Gastrocnemius medialis (tissue), 4 donors: ENCODE results near the gene RPS6KC1. TPM values are rescaled to one million over a fixed set of nuclear protein-coding genes. Genes with fewer than 3 reads are reported as not detected.
A peak's percentile ranks its signal among the peaks of the same experiment; 100 is the strongest.
"Not testable (repeated sequence)": the region's sequence is repeated elsewhere in the genome, so short reads cannot be mapped to it uniquely, and the experiment has no call there.

ENCODE experiments used
- ATAC-seq, 2 donors: fragments of 150-250 bp; one replicate each; pipeline ENCODE4 v1.9.1; 2016
- DNase-seq, 2 donors: peaks; one replicate each; pipeline ENCODE4 v3.0.0-alpha.2; 2019
- H3K27ac ChIP-seq, 4 donors: fragments of 200-600 bp; sonication (generic); 1 replicate in 1 of 4; 2 replicates in 3 of 4; pipeline ENCODE4 v1.5.1; 2016 to 2018; ENCODE audit warnings: mild to moderate bottlenecking in 2 of 4, moderate library complexity in 1 of 4
- H3K27me3 ChIP-seq, 3 donors: fragments of 200-600 bp; sonication (generic) in 2 of 3; 1 replicate in 1 of 3; 2 replicates in 2 of 3; pipeline versions ENCODE4 v1.5.1 to v1.6.0; 2016 to 2019; ENCODE audit warnings: mild to moderate bottlenecking in 1 of 3, moderate library complexity in 1 of 3
- H3K36me3 ChIP-seq, 2 donors: fragments of 200-600 bp; sonication (generic) in 1 of 2; one replicate each; pipeline ENCODE4 v1.5.1; 2017 to 2018
- H3K4me1 ChIP-seq, 2 donors: fragments of 200-600 bp; sonication (generic) in 1 of 2; one replicate each; pipeline ENCODE4 v1.5.1; 2016 to 2017; ENCODE audit warnings: mild to moderate bottlenecking in 2 of 2
- H3K4me3 ChIP-seq, 4 donors: fragments of 200-600 bp; sonication (generic) in 3 of 4; 1 replicate in 1 of 4; 2 replicates in 3 of 4; pipeline ENCODE4 v1.5.1; 2016 to 2019; ENCODE audit warnings: mild to moderate bottlenecking in 2 of 4
- H3K9me3 ChIP-seq, 3 donors: fragments of 200-600 bp; sonication (generic) in 2 of 3; 1 replicate in 1 of 3; 2 replicates in 2 of 3; pipeline ENCODE4 v1.5.1; 2016 to 2019
- POLR2A ChIP-seq, 2 donors: fragments of 450-650 bp; IDR thresholded peaks; one replicate each; pipeline ENCODE4 v1.6.1; 2017; ENCODE audit warnings: antibody characterized with exemption in 2 of 2, mild to moderate bottlenecking in 2 of 2, moderate library complexity in 2 of 2
- in situ Hi-C, 4 donors: fragments of 200-750 bp; cut with MboI; loops; one replicate each; pipeline versions ENCODE4 v1.15.0 to v1.8.0; 2017; ENCODE audit warnings: low sequenced_read_pairs in 4 of 4
- intact Hi-C: fragments of 100-400 bp; cut with DNase I; formaldehyde crosslinking; loops from one replicate; pipeline ENCODE4 v1.15.1; 2023; ENCODE audit warnings: low total_unique reads
- total RNA-seq, 4 donors: library from RNA; depleted of rRNA; stranded (reverse); fragments of >200 nt; gene quantifications; one replicate each; pipeline versions ENCODE4 v1.1.0 to v1.2.3, GENCODE V29; 2016
- TF ChIP-seq, protein P1 (sequence below), 5 experiments: fragments of 450-650 bp in 3 of 5; fragments of 200-600 bp in 2 of 5; sonication (generic) in 2 of 5; IDR thresholded peaks in 4 of 5; conservative IDR thresholded peaks in 1 of 5; 1 replicate in 4 of 5; 2 replicates in 1 of 5; pipeline ENCODE4 v1.5.1; 2016 to 2019; ENCODE audit warnings: antibody characterized with exemption in 5 of 5, mild to moderate bottlenecking in 3 of 5, moderate library complexity in 3 of 5

Gene RPS6KC1
- total RNA-seq, 4 donors from 2014 or later = 14.5 to 22.2 (median 16.2) TPM

DNA sequence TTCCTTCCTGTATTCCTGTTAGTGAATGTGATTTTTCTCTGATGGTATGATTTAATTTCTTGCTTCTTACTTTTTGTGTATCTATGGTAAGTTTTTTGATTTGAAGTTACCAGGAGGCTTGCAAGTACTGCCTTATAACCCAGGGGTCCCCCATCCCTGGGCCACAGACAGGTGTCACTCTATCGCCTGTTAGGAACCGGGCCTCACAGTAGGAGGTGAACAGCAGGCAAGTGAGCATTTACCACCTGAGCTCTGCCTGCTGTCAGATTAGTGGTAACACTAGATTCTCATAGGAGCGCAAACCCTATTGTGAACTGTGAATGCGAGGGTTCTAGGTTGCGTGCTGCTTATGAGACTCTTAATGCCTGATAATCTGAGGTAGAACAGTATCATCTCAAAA, 143.3 kb downstream of the RPS6KC1 start:
- intact Hi-C loops = no loop called here
- ATAC-seq = no peak

DNA sequence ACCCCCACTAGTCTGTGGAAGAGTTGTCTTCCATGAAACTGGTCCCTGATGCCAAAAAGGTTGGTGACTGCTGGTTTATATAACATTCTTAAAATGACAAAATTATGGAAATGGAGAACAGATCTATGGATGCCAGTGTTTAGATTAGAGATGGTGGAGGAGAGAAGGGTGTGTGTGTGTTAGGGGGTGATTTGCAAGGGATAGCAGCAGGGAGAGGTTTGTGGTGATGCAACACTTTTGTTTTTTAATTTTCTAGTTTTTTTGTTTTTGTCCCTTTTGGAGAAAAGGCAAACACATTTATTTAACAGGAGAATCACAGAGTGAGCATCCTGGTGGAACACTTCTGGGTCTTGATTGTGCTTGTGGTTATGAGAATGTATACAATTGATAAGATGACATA, 143.8 kb downstream of the RPS6KC1 start:
- Histone ChIP-seq H3K4me1 (no peaks in the 10 kb centered on the region), H3K36me3 (no peaks in the 10 kb centered on the region), H3K4me3 (no peak overlapping the region), H3K9me3 (peaks cover 0 to 12% (median 0%) of the 10 kb centered on the region in 3 donors), H3K27me3 (no peaks in the 10 kb centered on the region), H3K27ac (no peak overlapping the region)
- TF ChIP-seq, protein P1, sequence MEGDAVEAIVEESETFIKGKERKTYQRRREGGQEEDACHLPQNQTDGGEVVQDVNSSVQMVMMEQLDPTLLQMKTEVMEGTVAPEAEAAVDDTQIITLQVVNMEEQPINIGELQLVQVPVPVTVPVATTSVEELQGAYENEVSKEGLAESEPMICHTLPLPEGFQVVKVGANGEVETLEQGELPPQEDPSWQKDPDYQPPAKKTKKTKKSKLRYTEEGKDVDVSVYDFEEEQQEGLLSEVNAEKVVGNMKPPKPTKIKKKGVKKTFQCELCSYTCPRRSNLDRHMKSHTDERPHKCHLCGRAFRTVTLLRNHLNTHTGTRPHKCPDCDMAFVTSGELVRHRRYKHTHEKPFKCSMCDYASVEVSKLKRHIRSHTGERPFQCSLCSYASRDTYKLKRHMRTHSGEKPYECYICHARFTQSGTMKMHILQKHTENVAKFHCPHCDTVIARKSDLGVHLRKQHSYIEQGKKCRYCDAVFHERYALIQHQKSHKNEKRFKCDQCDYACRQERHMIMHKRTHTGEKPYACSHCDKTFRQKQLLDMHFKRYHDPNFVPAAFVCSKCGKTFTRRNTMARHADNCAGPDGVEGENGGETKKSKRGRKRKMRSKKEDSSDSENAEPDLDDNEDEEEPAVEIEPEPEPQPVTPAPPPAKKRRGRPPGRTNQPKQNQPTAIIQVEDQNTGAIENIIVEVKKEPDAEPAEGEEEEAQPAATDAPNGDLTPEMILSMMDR (IDR thresholded peaks at IDR 0.05 in 4 of 5, conservative IDR thresholded peaks at IDR 0.05 in 1 of 5) = no peak
- no peak for TF ChIP-seq POLR2A (IDR thresholded peaks at IDR 0.05)
- no peak for DNase-seq
- no peak for ATAC-seq
- intact Hi-C loops (no loop called here), in situ Hi-C loops (no loop called here)

More for the DNA sequence above, 143.3 kb downstream of the RPS6KC1 start:
- DNase-seq = no peak
- H3K27ac ChIP-seq = no peak overlapping the region
- H3K9me3 ChIP-seq = peaks cover 0 to 12% (median 0%) of the 10 kb centered on the region in 3 donors
- H3K4me3 ChIP-seq = no peak overlapping the region
- H3K27me3 ChIP-seq = no peaks in the 10 kb centered on the region
- no peak for TF ChIP-seq POLR2A (IDR thresholded peaks at IDR 0.05)
- TF ChIP-seq, protein P1 (IDR thresholded peaks at IDR 0.05 in 4 of 5, conservative IDR thresholded peaks at IDR 0.05 in 1 of 5) = no peak
- H3K36me3 ChIP-seq = no peaks in the 10 kb centered on the region
- no peaks in the 10 kb centered on the region for H3K4me1 ChIP-seq
- in situ Hi-C loops = no loop called here

DNA sequence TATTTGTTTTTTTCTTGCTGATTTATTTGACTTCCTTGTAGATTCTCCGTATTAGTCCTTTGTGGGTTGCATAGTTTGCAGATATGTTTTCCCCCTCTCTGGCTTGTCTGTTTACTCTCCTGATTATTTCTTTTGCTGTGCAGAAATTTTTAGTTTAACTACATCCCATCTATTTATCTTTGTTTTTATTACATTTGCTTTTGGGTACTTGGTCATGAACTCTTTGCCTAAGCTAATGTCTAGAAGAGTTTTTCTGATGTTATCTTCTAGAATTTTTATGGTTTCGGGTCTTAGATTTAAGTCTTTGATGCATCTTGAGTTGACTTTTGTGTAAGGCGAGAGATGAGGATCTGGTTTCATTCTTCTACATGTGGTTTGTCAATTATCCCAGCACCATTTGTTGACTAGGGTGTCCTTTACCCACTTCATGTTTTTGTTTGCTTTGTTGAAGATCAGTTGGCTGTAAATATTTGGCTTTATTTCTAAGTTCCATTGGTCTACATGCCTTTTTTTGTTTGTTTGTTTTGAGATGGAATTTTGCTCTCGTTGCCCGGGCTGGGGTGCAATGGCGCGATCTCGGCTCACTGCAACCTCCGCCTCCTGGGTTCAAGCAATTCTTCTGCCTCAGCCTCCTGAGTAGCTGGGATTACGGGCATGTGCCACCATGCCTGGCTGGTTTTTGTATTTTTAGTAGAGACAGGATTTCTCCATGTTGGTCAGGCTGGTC, 145.4 kb downstream of the RPS6KC1 start:
- H3K36me3 ChIP-seq, H3K4me3 ChIP-seq, H3K27ac ChIP-seq, H3K4me1 ChIP-seq, ATAC-seq, H3K9me3 ChIP-seq, in situ Hi-C loops, intact Hi-C loops, H3K27me3 ChIP-seq, DNase-seq: not testable (repeated sequence)

DNA sequence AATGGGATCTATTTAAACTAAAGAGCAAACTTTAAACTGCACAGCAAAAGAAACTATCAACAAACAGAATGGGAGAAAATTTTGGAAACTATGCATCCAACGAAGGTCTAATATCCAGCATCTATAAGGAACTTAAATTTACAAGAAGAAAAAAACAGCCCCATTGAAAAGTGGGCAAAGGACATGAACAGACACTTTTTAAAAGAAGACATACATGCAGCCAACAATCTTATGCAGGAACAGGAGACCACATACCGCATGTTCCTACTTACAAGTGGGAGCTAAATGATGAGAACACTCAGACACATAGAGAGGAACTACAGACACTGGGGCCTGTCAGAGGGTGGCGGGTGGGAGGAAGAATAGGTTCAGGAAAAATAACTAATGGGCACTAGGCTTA, 149.6 kb downstream of the RPS6KC1 start:
- Histone ChIP-seq H3K9me3 (no peaks in the 10 kb centered on the region), H3K27me3 (no peaks in the 10 kb centered on the region), H3K27ac (no peak overlapping the region), H3K4me1 (no peaks in the 10 kb centered on the region), H3K36me3 (no peaks in the 10 kb centered on the region), H3K4me3 (no peak overlapping the region)
- ATAC-seq (no peak), DNase-seq (no peak)
- in situ Hi-C loops = no loop called here
- intact Hi-C loops = no loop called here
- TF ChIP-seq POLR2A (IDR thresholded peaks at IDR 0.05) = no peak
- TF ChIP-seq, protein P1 (IDR thresholded peaks at IDR 0.05 in 4 of 5, conservative IDR thresholded peaks at IDR 0.05 in 1 of 5) = no peak

DNA sequence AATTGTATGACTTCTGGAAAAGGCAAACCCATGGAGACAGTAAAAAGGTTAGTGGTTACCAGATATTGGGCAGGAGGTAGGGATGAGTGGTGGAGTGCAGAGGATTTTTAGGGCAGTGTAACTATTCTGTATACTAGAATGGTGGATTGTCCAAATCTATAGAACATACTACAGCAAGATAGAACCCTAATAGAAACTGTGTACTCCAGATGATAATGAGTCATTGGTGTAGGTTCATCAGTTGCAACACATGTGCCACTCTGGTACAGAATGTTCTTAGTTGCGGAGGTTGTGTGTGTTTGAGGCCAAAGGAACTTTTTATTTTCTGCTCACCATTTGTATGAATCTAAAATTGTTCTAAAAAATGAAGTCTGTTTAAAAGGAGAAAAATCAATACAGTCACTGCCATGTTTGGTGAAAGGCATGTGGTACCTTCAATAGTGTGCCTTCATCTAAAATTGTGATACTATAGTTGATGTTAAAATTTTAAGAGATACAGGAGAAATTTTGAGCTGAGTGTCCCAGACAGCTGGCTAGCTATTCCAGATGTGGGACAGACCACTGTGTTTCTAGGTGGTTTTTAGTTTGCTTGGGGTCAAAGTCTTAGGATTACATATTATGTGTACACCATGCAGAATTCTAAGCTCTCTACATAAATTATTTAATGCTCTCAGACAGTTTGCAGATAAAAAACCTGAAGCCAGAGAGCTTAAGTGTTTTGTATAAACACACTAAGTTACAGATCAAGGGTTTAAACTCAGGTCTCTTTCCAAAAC, 150.5 kb downstream of the RPS6KC1 start:
- DNase-seq (peak in 1 of 2 donors; percentile 13), ATAC-seq (peak; percentile 88 to 94)
- no peak overlapping the region for H3K4me3 ChIP-seq
- TF ChIP-seq, protein P1 (IDR thresholded peaks at IDR 0.05 in 4 of 5, conservative IDR thresholded peaks at IDR 0.05 in 1 of 5) = no peak
- no peak for TF ChIP-seq POLR2A (IDR thresholded peaks at IDR 0.05)
- no peaks in the 10 kb centered on the region for H3K9me3 ChIP-seq
- H3K27ac ChIP-seq = no peak overlapping the region
- intact Hi-C loops = no loop called here
- in situ Hi-C loops = no loop called here
- H3K4me1 ChIP-seq = no peaks in the 10 kb centered on the region
- H3K36me3 ChIP-seq = no peaks in the 10 kb centered on the region
- no peaks in the 10 kb centered on the region for H3K27me3 ChIP-seq
